ENCODE results near the gene PLEKHB2.
"Not testable (repeated sequence)": the region's sequence is repeated elsewhere in the genome, so short reads cannot be mapped to it uniquely, and the experiment has no call there.

Gene PLEKHB2

GRCh38 chr2:131093696-131094462 is 11.3 kb upstream of the PLEKHB2 start:
- no peak for DNase-seq

DNA sequence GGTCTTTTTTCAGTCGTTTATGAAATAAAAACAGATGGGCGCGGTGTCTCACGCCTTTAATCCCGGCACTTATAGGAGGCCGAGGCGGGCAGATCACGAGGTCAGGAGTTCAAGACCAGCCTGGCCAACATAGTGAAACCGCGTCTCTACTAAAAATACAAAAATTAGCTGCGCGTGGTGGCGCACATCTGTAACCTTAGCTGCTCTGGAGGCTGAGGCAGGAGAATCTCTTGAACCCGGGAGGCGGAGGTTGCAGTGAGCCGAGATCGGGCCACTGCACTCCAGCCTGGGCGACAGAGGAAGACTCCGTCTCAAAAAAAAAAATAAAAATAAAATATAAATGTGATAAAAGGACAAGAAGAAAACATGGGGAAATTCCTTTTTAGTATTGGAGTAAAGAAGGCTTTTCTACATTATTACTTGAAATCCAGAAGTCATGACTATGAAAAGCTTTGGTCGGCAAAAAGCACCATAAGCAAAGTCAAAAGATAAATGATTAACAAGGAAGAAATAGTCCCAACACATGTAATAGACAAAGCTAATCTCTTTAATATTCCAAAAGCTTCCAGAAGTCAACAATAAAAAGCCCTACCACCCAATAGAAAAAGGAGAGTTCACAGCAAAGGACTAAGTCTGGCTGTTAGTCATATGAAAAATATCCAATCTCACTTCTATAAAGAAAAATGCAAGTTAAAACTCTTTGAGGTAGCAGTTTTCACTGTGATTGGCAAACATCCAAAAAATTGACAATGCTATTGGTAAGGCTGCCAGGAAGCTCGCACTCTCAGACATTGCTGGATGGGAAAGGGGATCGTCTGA is 10.5 kb upstream of the PLEKHB2 start:
- no peak for DNase-seq

DNA sequence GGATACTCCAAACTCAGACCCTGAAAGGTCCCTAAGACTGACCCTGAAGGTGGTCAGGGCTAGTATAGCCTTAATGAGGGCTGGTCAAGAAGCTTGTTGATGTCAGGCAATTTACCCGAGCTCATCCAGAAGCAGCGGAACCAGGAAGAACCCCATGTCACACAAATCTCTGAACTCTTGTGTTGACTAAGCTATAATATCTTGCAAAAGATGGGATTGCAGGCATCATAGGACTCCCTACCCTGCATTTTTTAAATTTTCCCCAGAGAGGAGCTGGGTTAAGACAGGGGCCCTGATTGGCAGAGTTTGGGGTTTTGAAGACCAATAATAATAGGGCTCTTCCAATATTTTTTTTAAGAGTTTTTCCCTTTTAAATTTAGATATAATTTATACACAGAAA is 2.0 kb upstream of the PLEKHB2 start:
- no peak for DNase-seq

DNA sequence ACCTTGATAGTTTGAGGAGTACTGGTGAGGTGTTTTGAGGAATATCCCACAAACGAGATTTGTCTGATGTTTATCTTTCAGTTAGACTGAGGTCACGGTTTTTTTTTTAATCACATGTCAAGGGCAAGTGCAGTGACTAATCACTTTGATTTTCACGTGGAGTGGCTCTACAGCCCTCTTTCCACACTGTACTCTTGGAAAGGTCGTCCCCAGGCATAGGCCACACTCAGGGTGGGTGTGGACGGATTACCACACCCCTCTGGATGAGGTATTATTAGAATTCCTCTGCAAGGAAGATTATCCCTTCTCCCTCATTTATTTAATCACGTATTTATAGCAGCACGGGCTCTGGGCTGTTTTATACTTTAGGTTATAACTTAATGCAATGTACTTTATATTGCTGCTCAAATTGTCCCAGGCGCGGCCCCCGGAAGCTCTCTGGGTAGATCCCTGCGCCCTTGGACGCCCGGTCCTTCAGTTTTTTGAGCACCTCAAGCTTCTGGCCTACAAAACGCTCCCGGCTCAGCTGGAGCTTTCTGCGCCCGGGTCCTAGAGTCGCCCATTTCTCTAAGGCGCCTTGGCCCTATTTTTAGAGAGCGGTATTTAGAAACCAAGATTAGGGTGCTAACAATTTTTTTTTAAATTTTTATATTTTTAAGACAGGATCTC is 515 bp upstream of the PLEKHB2 start:
- peak; percentile 48 for DNase-seq

DNA sequence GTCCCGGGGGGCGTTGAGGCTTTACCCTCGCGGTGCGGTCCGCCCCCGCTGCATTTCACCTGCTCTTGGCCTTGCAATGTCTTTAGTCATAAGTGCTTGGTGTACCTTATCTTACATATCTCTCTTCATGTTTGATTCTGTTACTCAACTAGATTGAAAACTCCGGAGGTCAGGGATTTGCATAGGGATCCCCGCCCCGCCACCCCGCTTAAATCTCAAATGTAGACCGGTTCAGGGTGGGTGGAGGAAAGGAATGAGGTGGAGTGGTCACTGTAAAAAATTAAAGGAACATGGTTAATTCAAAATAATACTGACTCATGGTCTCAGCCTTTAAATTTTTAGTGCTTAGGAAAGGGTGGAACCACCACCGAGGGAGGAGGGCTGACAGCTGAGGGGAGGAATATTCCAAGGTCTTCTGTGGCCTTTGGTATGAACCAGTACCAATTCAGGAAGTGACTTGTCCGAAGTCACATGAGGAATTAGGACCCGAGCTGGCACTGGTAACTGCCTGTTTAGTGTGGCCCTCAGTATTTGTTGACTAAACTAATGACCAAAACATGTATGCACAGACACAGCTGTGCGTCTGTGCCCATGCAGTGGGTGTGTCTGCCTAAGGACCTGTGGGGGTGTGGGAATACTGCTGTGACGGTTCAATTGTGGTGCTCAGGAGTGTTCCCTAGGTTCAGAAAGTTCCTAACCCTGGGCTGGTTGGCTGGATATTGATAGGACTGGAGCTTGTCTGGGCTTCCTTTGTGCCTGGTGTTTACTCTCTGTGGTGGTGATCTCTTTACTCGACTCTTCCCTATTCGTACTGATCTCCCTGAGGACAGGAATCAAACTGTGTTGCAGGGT is 1.0 kb downstream of the PLEKHB2 start:
- no peak for DNase-seq

DNA sequence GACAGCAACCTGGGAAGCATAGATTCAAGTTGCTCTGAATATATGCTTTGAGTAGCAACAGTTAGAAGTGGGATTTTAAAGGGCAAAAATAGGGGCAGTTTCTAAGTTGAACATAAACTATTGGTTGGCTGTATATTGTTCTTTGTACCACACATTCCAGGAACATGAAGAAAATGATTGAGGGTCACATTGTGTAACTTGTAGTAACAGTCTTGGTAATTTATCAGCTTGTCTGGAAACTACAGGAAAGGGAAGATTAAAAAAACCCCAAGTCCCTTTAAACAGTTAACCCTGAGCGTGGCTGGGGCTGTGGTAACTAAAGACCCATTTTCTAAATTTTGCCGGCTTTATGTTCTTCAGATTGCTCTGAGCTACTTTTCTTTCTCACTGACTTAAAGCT is 7.4 kb downstream of the PLEKHB2 start:
- no peak for DNase-seq

GRCh38 chr2:131113566-131114227 is 8.6 kb downstream of the PLEKHB2 start:
- no peak for DNase-seq

DNA sequence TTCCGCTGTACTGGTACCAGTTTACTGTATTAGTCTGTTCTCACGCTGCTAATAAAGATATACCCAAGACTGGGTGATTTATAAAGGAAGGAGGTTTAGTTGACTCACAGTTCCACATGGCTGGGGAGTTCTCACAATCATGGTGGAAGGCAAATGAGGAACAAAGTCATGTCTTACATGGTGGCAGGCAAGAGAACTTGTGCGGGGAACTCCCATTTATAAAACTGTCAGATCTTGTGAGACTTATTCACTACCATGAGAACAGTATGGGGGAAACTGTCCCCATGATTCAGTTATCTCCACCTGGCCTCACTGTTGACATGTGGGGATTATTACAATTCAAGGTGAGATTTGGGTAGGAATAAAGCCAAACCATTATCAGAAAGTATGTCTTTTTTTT is 9.8 kb downstream of the PLEKHB2 start:
- DNase-seq = not testable (repeated sequence)

- DNase-seq = no peak
Observed at GRCh38 chr2:131115752-131116151, 10.6 kb downstream of the PLEKHB2 start.

DNA sequence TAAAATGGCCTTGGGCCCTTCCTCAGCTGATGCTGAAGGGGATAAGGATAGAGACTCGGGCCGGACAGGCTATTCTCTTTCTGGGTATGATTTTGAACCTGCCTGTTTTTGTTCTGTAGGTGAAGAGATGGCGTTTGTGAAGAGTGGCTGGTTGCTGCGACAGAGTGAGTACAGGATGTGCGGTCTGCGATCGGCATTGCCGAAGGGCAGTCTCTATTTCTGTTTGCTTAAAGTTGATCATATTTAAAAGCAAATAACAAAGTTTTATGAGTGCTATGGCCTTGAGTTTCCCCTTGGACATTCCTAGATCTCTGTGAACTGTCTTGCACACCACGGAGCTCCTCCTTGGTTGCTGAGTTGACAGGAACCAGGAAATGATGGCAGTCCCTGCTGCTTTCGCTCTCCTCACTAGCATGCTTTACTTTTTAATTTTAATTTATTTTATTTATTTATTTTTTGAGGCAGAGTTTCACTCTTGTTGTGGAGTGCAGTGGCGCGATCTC is 15.7 kb downstream of the PLEKHB2 start:
- no peak for DNase-seq

DNA sequence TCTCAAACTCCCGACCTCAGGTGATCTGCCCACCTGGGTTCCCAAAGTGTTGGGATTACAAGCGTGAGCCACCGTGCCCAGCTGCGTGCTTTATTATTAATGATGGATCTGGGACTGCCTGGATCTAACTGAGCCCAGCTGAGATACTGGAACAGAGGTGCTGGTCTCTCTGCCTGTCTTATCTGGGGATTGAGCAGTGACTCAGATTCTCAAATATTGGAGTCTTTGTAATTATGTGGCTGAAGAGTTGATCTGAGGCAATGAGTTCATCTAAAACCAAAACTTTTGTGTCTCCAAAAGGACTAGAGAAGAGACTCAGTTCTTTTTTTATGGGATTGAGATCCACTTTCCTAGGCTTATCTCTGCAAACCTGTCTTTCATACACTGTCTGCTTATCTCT is 16.3 kb downstream of the PLEKHB2 start:
- DNase-seq = no peak

DNA sequence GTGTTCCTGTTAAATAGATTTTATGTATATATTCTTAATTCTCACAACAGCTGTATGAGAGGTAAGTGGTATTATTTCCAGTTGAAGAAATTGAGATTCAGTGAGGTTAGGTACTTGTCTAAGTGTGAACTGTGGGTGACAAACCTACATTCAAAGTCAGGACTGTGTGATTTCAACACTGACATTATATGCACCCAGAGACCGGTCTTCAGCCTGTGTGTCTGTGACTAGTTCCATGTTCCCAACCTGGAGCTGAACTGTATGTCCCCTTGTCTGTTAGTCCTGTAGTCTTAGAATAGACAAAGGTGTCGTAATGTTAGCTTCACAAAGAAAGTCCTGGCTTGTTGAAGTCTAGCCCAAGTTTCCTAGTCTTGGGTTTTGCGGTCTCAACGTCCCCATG is 17.4 kb downstream of the PLEKHB2 start:
- no peak for DNase-seq

GRCh38 chr2:131123192-131123591 is 18.1 kb downstream of the PLEKHB2 start:
- no peak for DNase-seq

- no peak for DNase-seq
Observed at GRCh38 chr2:131125195-131125757, 20.1 kb downstream of the PLEKHB2 start.

DNA sequence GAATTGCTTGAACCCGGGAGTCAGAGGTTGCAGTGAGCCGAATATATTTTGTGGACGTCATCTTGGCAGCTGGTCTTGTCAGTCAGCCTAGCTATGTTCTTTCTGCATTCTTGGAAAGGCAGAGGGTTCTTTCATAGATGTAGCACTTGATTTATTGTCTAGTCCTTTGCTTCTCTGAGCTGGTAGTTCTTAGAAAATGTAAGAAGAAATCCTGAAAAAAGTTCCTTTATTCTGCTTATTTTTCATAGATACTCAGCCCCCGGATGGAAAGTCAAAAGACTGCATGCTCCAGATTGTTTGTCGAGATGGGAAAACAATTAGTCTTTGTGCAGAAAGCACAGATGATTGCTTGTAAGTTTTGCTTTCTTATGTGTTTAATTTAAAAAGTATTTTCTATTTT is 21.3 kb downstream of the PLEKHB2 start:
- DNase-seq = no peak

DNA sequence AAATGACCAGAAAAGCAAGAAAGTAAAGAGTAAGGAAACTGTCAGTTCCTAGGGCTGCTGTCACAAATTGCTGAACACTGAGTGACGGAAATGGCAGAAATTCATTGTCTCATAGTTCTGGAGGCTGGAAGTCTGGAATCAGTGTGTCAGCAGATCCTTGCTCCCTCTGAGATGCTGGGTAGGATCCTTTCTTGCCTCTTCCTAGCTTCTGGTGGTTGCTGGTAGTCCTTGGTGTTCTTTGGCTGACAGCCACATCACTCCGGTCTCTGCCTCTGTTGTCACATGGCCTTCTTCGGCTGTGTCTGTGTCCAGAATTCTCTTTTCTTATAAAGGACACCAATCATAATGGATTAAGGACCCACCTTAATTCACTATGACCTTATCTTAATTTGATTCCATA is 21.9 kb downstream of the PLEKHB2 start:
- DNase-seq = no peak

- no peak for DNase-seq
Observed at GRCh38 chr2:131127981-131128380, 22.8 kb downstream of the PLEKHB2 start.

GRCh38 chr2:131130298-131130596 is 25.1 kb downstream of the PLEKHB2 start:
- no peak for DNase-seq

- no peak for DNase-seq
Observed at GRCh38 chr2:131132729-131133128, 27.6 kb downstream of the PLEKHB2 start.

DNA sequence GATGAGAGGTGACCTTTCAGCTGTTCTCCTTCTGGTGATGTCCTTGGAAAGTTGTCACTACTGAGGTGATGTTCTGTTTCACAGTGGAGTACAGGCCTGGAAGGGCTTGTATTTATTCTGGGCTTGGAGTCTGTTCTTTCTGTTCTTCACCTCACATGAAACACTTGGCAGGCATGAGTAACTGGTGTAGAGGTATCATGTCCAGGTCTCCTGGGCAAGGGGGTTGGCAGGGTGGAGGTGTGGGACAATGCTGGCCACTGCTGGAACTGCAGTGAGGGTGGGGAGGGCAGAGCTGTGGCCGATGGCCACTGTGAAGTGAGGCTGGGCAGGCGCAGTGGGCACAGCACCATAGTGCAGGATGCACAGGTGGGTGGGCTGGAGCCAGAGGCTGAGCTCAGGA is 35.4 kb downstream of the PLEKHB2 start:
- no peak for DNase-seq

DNA sequence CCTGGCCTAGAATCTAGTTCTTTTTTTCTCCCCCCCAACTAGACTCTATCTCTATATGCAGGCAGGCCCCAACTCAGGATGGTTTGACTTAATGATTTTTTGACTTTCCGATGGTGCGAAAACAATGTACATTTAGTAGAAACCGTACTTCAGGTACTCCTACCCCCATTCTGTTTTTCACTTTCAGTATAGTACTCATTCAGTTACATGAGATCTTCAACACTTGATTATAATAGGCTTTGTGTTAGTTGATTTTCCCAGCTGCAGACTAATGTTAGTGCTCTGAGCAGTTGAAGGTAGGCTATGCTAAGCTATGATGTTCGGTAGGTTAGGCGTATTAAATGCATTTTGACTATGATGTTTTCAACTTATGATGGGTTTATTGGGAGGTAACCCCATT is 37.7 kb downstream of the PLEKHB2 start:
- DNase-seq = no peak

- no peak for DNase-seq
Observed at GRCh38 chr2:131143803-131144202, 38.7 kb downstream of the PLEKHB2 start.

Measured in CD4-positive, alpha-beta T cell treated with Interleukin-6 for 4 hours (primary cell).